ENCODE results near the gene PNMA6E. TPM values are rescaled to one million over a fixed set of nuclear protein-coding genes. Genes with fewer than 3 reads are reported as not detected.

PNMA6E gene
- total and polyA plus RNA-seq, 7 experiments from 2014 or later, result not detected

GRCh38 chrX:153411988-153412574, 10.9 kb upstream of the PNMA6E start:
- ChIA-PET POLR2A (no interaction called here), CTCF (no interaction called here)
- no peaks in the 10 kb centered on the region for H3K36me3 ChIP-seq (ENCODE audit: control insufficient read depth in 2 of 3, insufficient read depth in 3 of 3, low read length in 3 of 3)
- no peaks in the 10 kb centered on the region for H3K27me3 ChIP-seq (ENCODE audit: control insufficient read depth in 2 of 2, insufficient read depth in 2 of 2, low read length in 2 of 2)
- H3K9me3 ChIP-seq (ENCODE audit: control insufficient read depth in 2 of 3, low read length in 3 of 3), result no peaks in the 10 kb centered on the region
- Mint-ChIP-seq H3K9me3 (no peaks in the 10 kb centered on the region), H3K36me3 (no peaks in the 10 kb centered on the region), H3K27ac (peak overlapping the region in 2 of 9 donors; percentile 8 to 16), H3K27me3 (peaks cover 0 to 3% (median 0%) of the 10 kb centered on the region in 5 donors), H3K4me3 (peak overlapping the region; percentile 29 to 81 (median 67)), H3K4me1 (peaks cover 0 to 12% (median 8%) of the 10 kb centered on the region in 7 donors)
- peak overlapping the region; percentile 18 for H3K4me3 ChIP-seq (ENCODE audit: low read length)
- DNase-seq (no peak), ATAC-seq (peak; percentile 31)
- no peaks in the 10 kb centered on the region for H3K4me1 ChIP-seq (ENCODE audit: control insufficient read depth in 2 of 2, insufficient read depth in 2 of 2, low read length in 2 of 2)
- no peak overlapping the region for H3K27ac ChIP-seq (ENCODE audit: low read depth, low read length)
- intact Hi-C loops (cut with micrococcal nuclease), result no loop called here

GRCh38 chrX:153411255-153411987, 10.3 kb upstream of the PNMA6E start, which contains the start of gene ZFP92:
Gene ZFP92 (plus strand): TSS chrX:153411472. CDS start chrX:153418323, 6,851 bp downstream.
- H3K27me3 ChIP-seq (ENCODE audit: control insufficient read depth in 2 of 2, insufficient read depth in 2 of 2, low read length in 2 of 2), result no peaks in the 10 kb centered on the region
- intact Hi-C loops (cut with micrococcal nuclease), result no loop called here
- DNase-seq (peak in 8 of 9 donors; percentile 13 to 58 (median 23)), ATAC-seq (peak; percentile 81)
- Mint-ChIP-seq H3K9me3 (no peaks in the 10 kb centered on the region), H3K36me3 (no peaks in the 10 kb centered on the region), H3K4me1 (peaks cover 0 to 12% (median 8%) of the 10 kb centered on the region in 7 donors), H3K27me3 (peaks cover 0 to 5% (median 0%) of the 10 kb centered on the region in 5 donors), H3K4me3 (peak within 1 kb of the TSS; percentile 57 to 81 (median 70)), H3K27ac (peak within 1 kb of the TSS in 2 of 9 donors; percentile 16 to 43)
- peak within 1 kb of the TSS; percentile 18 for H3K4me3 ChIP-seq (ENCODE audit: low read length)
- no peak within 1 kb of the TSS for H3K27ac ChIP-seq (ENCODE audit: low read depth, low read length)
- CTCF ChIA-PET, result no interaction called here
- H3K36me3 ChIP-seq (ENCODE audit: control insufficient read depth in 2 of 3, insufficient read depth in 3 of 3, low read length in 3 of 3), result no peaks in the 10 kb centered on the region
- H3K4me1 ChIP-seq (ENCODE audit: control insufficient read depth in 2 of 2, insufficient read depth in 2 of 2, low read length in 2 of 2), result no peaks in the 10 kb centered on the region
- POLR2A ChIA-PET, result no interaction called here
- H3K9me3 ChIP-seq (ENCODE audit: control insufficient read depth in 2 of 3, low read length in 3 of 3), result no peaks in the 10 kb centered on the region

GRCh38 chrX:153410888-153411254, 9.7 kb upstream of the PNMA6E start:
- no peaks in the 10 kb centered on the region for H3K9me3 Mint-ChIP-seq
- intact Hi-C loops (cut with micrococcal nuclease), result no loop called here
- ATAC-seq (no peak), DNase-seq (no peak)
- ChIA-PET POLR2A (no interaction called here), CTCF (no interaction called here)
- no peaks in the 10 kb centered on the region for H3K9me3 ChIP-seq (ENCODE audit: control insufficient read depth in 2 of 3, low read length in 3 of 3)
- no peaks in the 10 kb centered on the region for H3K4me1 ChIP-seq (ENCODE audit: control insufficient read depth in 2 of 2, insufficient read depth in 2 of 2, low read length in 2 of 2)
- H3K4me3 Mint-ChIP-seq, result peak overlapping the region; percentile 48 to 81 (median 68)
- no peak overlapping the region for H3K27ac ChIP-seq (ENCODE audit: low read depth, low read length)
- H3K27me3 Mint-ChIP-seq, result peaks cover 0 to 7% (median 0%) of the 10 kb centered on the region in 5 donors
- peaks cover 0 to 12% (median 8%) of the 10 kb centered on the region in 7 donors for H3K4me1 Mint-ChIP-seq
- no peak overlapping the region for H3K4me3 ChIP-seq (ENCODE audit: low read length)
- H3K27ac Mint-ChIP-seq, result peak overlapping the region in 1 of 9 donors; percentile 43
- no peaks in the 10 kb centered on the region for H3K36me3 ChIP-seq (ENCODE audit: control insufficient read depth in 2 of 3, insufficient read depth in 3 of 3, low read length in 3 of 3)
- H3K27me3 ChIP-seq (ENCODE audit: control insufficient read depth in 2 of 2, insufficient read depth in 2 of 2, low read length in 2 of 2), result no peaks in the 10 kb centered on the region
- H3K36me3 Mint-ChIP-seq, result no peaks in the 10 kb centered on the region

- H3K36me3 Mint-ChIP-seq, result no peaks in the 10 kb centered on the region
- no peaks in the 10 kb centered on the region for H3K9me3 ChIP-seq (ENCODE audit: control insufficient read depth in 2 of 3, low read length in 3 of 3)
- ATAC-seq (no peak), DNase-seq (no peak)
- no peaks in the 10 kb centered on the region for H3K9me3 Mint-ChIP-seq
- peaks cover 0 to 9% (median 0%) of the 10 kb centered on the region in 5 donors for H3K27me3 Mint-ChIP-seq
- intact Hi-C loops (cut with micrococcal nuclease), result no loop called here
- no peaks in the 10 kb centered on the region for H3K27me3 ChIP-seq (ENCODE audit: control insufficient read depth in 2 of 2, insufficient read depth in 2 of 2, low read length in 2 of 2)
- no peaks in the 10 kb centered on the region for H3K4me1 ChIP-seq (ENCODE audit: control insufficient read depth in 2 of 2, insufficient read depth in 2 of 2, low read length in 2 of 2)
- no peak overlapping the region for H3K27ac Mint-ChIP-seq
- H3K27ac ChIP-seq (ENCODE audit: low read depth, low read length), result no peak overlapping the region
- H3K4me3 Mint-ChIP-seq, result peak overlapping the region in 2 of 10 donors; percentile 71 to 78
- H3K4me1 Mint-ChIP-seq, result peaks cover 0 to 12% (median 8%) of the 10 kb centered on the region in 7 donors
- ChIA-PET POLR2A (no interaction called here), CTCF (no interaction called here)
- no peaks in the 10 kb centered on the region for H3K36me3 ChIP-seq (ENCODE audit: control insufficient read depth in 2 of 3, insufficient read depth in 3 of 3, low read length in 3 of 3)
- H3K4me3 ChIP-seq (ENCODE audit: low read length), result no peak overlapping the region
These were observed 9.2 kb upstream of the PNMA6E start for GRCh38 chrX:153410373-153410772.

- ChIA-PET CTCF (no interaction called here), POLR2A (no interaction called here)
- no peak overlapping the region for H3K27ac ChIP-seq (ENCODE audit: low read depth, low read length)
- Mint-ChIP-seq H3K36me3 (no peaks in the 10 kb centered on the region), H3K9me3 (no peaks in the 10 kb centered on the region), H3K27me3 (peaks cover 0 to 11% (median 0%) of the 10 kb centered on the region in 5 donors), H3K27ac (no peak overlapping the region), H3K4me1 (peaks cover 0 to 12% (median 8%) of the 10 kb centered on the region in 7 donors), H3K4me3 (no peak overlapping the region)
- no peaks in the 10 kb centered on the region for H3K4me1 ChIP-seq (ENCODE audit: control insufficient read depth in 2 of 2, insufficient read depth in 2 of 2, low read length in 2 of 2)
- no peak overlapping the region for H3K4me3 ChIP-seq (ENCODE audit: low read length)
- intact Hi-C loops (cut with micrococcal nuclease), result no loop called here
- DNase-seq (no peak), ATAC-seq (no peak)
- no peaks in the 10 kb centered on the region for H3K36me3 ChIP-seq (ENCODE audit: control insufficient read depth in 2 of 3, insufficient read depth in 3 of 3, low read length in 3 of 3)
- H3K27me3 ChIP-seq (ENCODE audit: control insufficient read depth in 2 of 2, insufficient read depth in 2 of 2, low read length in 2 of 2), result no peaks in the 10 kb centered on the region
- no peaks in the 10 kb centered on the region for H3K9me3 ChIP-seq (ENCODE audit: control insufficient read depth in 2 of 3, low read length in 3 of 3)
These were observed 8.4 kb upstream of the PNMA6E start for GRCh38 chrX:153409414-153410101.

- no peaks in the 10 kb centered on the region for H3K9me3 Mint-ChIP-seq
- H3K27me3 ChIP-seq (ENCODE audit: control insufficient read depth in 2 of 2, insufficient read depth in 2 of 2, low read length in 2 of 2), result no peaks in the 10 kb centered on the region
- no peaks in the 10 kb centered on the region for H3K36me3 Mint-ChIP-seq
- H3K27ac Mint-ChIP-seq, result no peak overlapping the region
- CTCF ChIA-PET, result no interaction called here
- ATAC-seq, result no peak
- intact Hi-C loops (cut with micrococcal nuclease), result no loop called here
- H3K36me3 ChIP-seq (ENCODE audit: control insufficient read depth in 2 of 3, insufficient read depth in 3 of 3, low read length in 3 of 3), result no peaks in the 10 kb centered on the region
- H3K4me1 ChIP-seq (ENCODE audit: control insufficient read depth in 2 of 2, insufficient read depth in 2 of 2, low read length in 2 of 2), result no peaks in the 10 kb centered on the region
- H3K4me3 Mint-ChIP-seq, result no peak overlapping the region
- H3K4me1 Mint-ChIP-seq, result peaks cover 0 to 12% (median 8%) of the 10 kb centered on the region in 7 donors
- no peaks in the 10 kb centered on the region for H3K9me3 ChIP-seq (ENCODE audit: control insufficient read depth in 2 of 3, low read length in 3 of 3)
- H3K27me3 Mint-ChIP-seq, result peaks cover 0 to 13% (median 0%) of the 10 kb centered on the region in 5 donors
- H3K4me3 ChIP-seq (ENCODE audit: low read length), result no peak overlapping the region
- POLR2A ChIA-PET, result no interaction called here
- no peak for DNase-seq
- H3K27ac ChIP-seq (ENCODE audit: low read depth, low read length), result no peak overlapping the region
These were observed 7.8 kb upstream of the PNMA6E start for GRCh38 chrX:153408871-153409351.
